HUES6 (cell line): Measurements from ENCODE around the gene NUAK1.
"Not testable (repeated sequence)": the region's sequence is repeated elsewhere in the genome, so short reads cannot be mapped to it uniquely, and the experiment has no call there.

Experiments used
- H3K27ac ChIP-seq: 2 replicates; pipeline ENCODE4 v1.7.0; 2013; ENCODE audit warnings: low read depth, mild to moderate bottlenecking, low read length, inconsistent platforms
- H3K27me3 ChIP-seq: 2 replicates; pipeline ENCODE4 v1.6.1; 2013; ENCODE audit warnings: low read length; ENCODE audit not compliant: control insufficient read depth, insufficient read depth
- H3K36me3 ChIP-seq: 2 replicates; pipeline ENCODE4 v1.6.1; 2013; ENCODE audit warnings: low read length; ENCODE audit not compliant: control insufficient read depth, insufficient read depth
- H3K4me1 ChIP-seq: 2 replicates; pipeline ENCODE4 v1.6.1; 2013; ENCODE audit warnings: low read length; ENCODE audit not compliant: control insufficient read depth, insufficient read depth
- H3K4me3 ChIP-seq: 2 replicates; pipeline ENCODE4 v1.5.1; 2013; ENCODE audit warnings: low read depth, low read length
- H3K9ac ChIP-seq: one replicate; pipeline ENCODE4 v1.6.1; 2013; ENCODE audit warnings: mild to moderate bottlenecking, low read length
- H3K9me3 ChIP-seq: 2 replicates; pipeline ENCODE4 v1.6.1; 2013; ENCODE audit warnings: low read depth, low read length; ENCODE audit not compliant: control insufficient read depth, insufficient read depth

Gene NUAK1

GRCh38 chr12:106027911-106028310 is 110.8 kb downstream of the NUAK1 start:
- Histone ChIP-seq H3K27me3 (no peaks in the 10 kb centered on the region), H3K27ac (no peak overlapping the region), H3K4me3 (no peak overlapping the region), H3K9me3 (no peaks in the 10 kb centered on the region; the same call in 1 of the 2 replicates), H3K9ac (no peak overlapping the region), H3K36me3 (no peaks in the 10 kb centered on the region), H3K4me1 (peaks cover 16% of the 10 kb centered on the region; the same call in 1 of the 2 replicates)

GRCh38 chr12:106027286-106027685 is 111.5 kb downstream of the NUAK1 start:
- peaks cover 13% of the 10 kb centered on the region; the same call in 1 of the 2 replicates for H3K4me1 ChIP-seq

DNA sequence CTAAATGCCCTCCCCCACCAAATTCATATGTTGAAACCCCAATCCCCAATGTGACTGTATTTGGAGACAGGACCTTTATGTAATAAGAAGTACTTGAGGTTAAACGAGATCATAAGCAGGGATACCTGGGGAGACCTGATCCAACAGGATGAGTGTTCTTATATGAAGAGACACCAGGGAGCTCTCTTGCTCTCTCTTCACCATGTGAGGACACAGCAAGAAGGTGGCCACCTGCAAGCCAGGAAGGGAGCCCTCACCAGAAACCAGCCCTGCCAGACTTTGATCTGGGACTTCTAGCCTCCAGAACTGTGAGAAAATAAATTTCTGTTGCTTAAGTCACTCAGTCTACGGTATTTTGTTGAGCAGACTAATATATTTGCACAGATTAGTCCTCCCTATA is 113.6 kb downstream of the NUAK1 start:
- Histone ChIP-seq H3K27ac (no peak overlapping the region), H3K27me3 (no peaks in the 10 kb centered on the region), H3K9ac (no peak overlapping the region), H3K9me3 (peaks cover 2% of the 10 kb centered on the region; the same call in 1 of the 2 replicates), H3K4me1 (peaks cover 5% of the 10 kb centered on the region; the same call in 1 of the 2 replicates), H3K4me3 (no peak overlapping the region), H3K36me3 (no peaks in the 10 kb centered on the region)

More at GRCh38 chr12:106027286-106027685, 111.5 kb downstream of the NUAK1 start:
- H3K27ac ChIP-seq, result no peak overlapping the region
- H3K4me3 ChIP-seq, result no peak overlapping the region
- H3K9me3 ChIP-seq, result no peaks in the 10 kb centered on the region; the same call in 1 of the 2 replicates
- no peak overlapping the region for H3K9ac ChIP-seq
- no peaks in the 10 kb centered on the region for H3K36me3 ChIP-seq
- H3K27me3 ChIP-seq, result no peaks in the 10 kb centered on the region

DNA sequence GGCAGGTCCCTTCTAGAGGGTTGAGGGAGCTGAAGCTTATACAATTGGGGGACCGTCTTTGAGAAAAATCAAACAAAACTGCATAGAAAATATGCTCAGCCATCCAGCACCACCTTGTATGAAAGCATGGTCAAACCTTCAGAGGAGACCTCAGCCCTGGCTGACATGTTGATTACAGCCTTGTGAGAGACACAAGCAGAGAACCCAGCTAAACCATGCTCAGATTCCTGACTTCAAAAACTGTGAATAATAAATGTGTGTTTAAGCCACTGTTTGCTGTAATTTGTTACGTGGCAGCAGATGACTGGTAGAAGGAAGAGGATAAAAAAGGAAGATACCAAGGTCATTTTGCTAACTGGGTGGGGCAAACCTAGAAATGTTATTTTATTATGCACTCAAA is 115.7 kb downstream of the NUAK1 start:
- no peaks in the 10 kb centered on the region for H3K36me3 ChIP-seq
- no peak overlapping the region for H3K4me3 ChIP-seq
- no peak overlapping the region for H3K27ac ChIP-seq
- no peaks in the 10 kb centered on the region for H3K27me3 ChIP-seq
- H3K9me3 ChIP-seq, result peaks cover 21% of the 10 kb centered on the region
- no peaks in the 10 kb centered on the region for H3K4me1 ChIP-seq
- no peak overlapping the region for H3K9ac ChIP-seq

- no peak overlapping the region for H3K27ac ChIP-seq
- H3K9ac ChIP-seq, result no peak overlapping the region
- no peak overlapping the region for H3K4me3 ChIP-seq
- no peaks in the 10 kb centered on the region for H3K36me3 ChIP-seq
- H3K27me3 ChIP-seq, result no peaks in the 10 kb centered on the region
- no peaks in the 10 kb centered on the region for H3K4me1 ChIP-seq
- H3K9me3 ChIP-seq, result peaks cover 22% of the 10 kb centered on the region
Measured at GRCh38 chr12:106022568-106023012, 116.2 kb downstream of the NUAK1 start.

DNA sequence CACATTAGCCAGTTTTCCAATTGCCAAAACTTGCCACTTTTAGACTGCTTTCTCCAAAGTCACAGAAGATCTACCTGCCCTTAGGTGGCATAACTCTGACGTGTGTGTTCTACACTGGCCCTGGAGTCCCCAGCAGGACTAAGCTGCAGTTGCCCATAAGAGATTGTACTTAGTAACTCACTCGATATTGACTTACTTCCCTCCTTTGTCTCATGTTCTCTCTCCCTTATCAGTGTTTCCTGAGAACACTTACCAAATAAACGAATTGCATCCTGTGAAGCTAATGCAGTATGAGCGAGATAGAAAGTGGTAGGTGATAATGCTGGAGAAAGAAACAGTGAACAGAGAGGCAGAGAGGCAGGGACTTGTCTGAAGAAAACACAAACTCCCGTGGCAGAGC is 117.2 kb downstream of the NUAK1 start:
- Histone ChIP-seq H3K9me3 (peaks cover 26% of the 10 kb centered on the region), H3K27ac (no peak overlapping the region), H3K27me3 (no peaks in the 10 kb centered on the region), H3K4me1 (no peaks in the 10 kb centered on the region), H3K36me3 (no peaks in the 10 kb centered on the region), H3K4me3 (no peak overlapping the region), H3K9ac (no peak overlapping the region)

DNA sequence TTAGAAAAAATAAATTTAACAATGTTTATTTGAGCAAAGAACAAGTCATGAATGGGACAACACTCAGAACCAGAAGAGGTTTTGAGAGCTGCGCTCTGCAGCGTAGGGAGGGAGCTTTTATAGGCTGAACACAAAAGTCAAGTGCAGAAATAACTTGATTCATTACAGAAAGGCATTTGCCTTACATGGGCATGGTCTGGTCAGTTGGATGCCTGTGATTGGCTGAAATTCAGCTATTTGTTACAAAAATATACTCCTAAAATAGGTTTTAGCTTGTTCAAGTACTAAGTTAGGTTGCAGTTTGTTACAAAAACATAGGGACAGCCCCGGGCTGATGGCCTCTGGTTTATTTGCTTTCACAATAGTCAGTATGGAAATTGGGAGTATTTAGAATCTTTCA is 118.0 kb downstream of the NUAK1 start:
- H3K9me3 ChIP-seq, result peaks cover 26% of the 10 kb centered on the region
- no peak overlapping the region for H3K9ac ChIP-seq
- no peaks in the 10 kb centered on the region for H3K27me3 ChIP-seq
- H3K4me1 ChIP-seq, result no peaks in the 10 kb centered on the region
- no peak overlapping the region for H3K4me3 ChIP-seq
- no peak overlapping the region for H3K27ac ChIP-seq
- H3K36me3 ChIP-seq, result no peaks in the 10 kb centered on the region

DNA sequence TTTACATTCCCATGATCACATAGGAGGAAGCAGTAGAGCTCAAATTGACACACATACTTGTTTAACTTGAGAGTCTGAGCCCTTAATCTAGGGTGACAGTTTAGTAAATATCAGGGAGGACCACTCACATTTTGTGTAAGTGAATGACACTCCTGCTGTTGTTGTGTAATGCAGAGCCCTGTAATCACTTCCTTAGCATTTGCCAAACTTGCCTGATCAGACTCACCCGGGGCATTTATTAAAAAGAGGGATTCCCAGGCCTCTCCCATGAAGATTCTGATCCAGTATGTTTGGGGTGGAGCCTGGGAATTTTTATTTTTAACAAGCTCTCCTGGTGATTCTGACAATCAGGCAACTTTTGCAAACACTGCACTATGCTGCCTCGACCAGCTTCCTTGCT is 119.6 kb downstream of the NUAK1 start:
- no peak overlapping the region for H3K4me3 ChIP-seq
- no peak overlapping the region for H3K27ac ChIP-seq
- H3K36me3 ChIP-seq, result no peaks in the 10 kb centered on the region
- H3K9ac ChIP-seq, result no peak overlapping the region
- peaks cover 26% of the 10 kb centered on the region for H3K9me3 ChIP-seq
- H3K27me3 ChIP-seq, result no peaks in the 10 kb centered on the region
- no peaks in the 10 kb centered on the region for H3K4me1 ChIP-seq

GRCh38 chr12:106018286-106018685 is 120.5 kb downstream of the NUAK1 start:
- Histone ChIP-seq H3K27ac (no peak overlapping the region), H3K27me3 (no peaks in the 10 kb centered on the region), H3K36me3 (no peaks in the 10 kb centered on the region), H3K9ac (no peak overlapping the region), H3K4me1 (no peaks in the 10 kb centered on the region), H3K9me3 (peaks cover 28% of the 10 kb centered on the region), H3K4me3 (no peak overlapping the region)

- not testable (repeated sequence) for H3K27me3 ChIP-seq, H3K4me3 ChIP-seq, H3K36me3 ChIP-seq, H3K9ac ChIP-seq, H3K27ac ChIP-seq, H3K4me1 ChIP-seq
- H3K9me3 ChIP-seq, result peaks cover 28% of the 10 kb centered on the region
Measured at GRCh38 chr12:106016601-106017278, 122.0 kb downstream of the NUAK1 start.

- Histone ChIP-seq H3K9me3 (peaks cover 28% of the 10 kb centered on the region), H3K27ac (no peak overlapping the region), H3K36me3 (no peaks in the 10 kb centered on the region), H3K27me3 (no peaks in the 10 kb centered on the region), H3K9ac (no peak overlapping the region), H3K4me1 (no peaks in the 10 kb centered on the region), H3K4me3 (no peak overlapping the region)
Measured at GRCh38 chr12:106015646-106016045, 123.1 kb downstream of the NUAK1 start.
